HG03571 (cell line): ENCODE data around the gene ATP11A.
"Not testable (repeated sequence)": the region's sequence is repeated elsewhere in the genome, so short reads cannot be mapped to it uniquely, and the experiment has no call there.

Experiments
- ATAC-seq: cut with Tn5 transposase; IDR thresholded peaks from one replicate; pipeline ENCODE4 v1.9.1; 2021; ENCODE audit not compliant: unreplicated experiment

The ATP11A gene

GRCh38 chr13:112772929-112773328, 83.1 kb downstream of the ATP11A start:
- no peak for ATAC-seq

GRCh38 chr13:112773601-112774447, 84.0 kb downstream of the ATP11A start:
- ATAC-seq: no peak

- no peak for ATAC-seq
These were observed 84.6 kb downstream of the ATP11A start for GRCh38 chr13:112774448-112774792.

GRCh38 chr13:112774829-112775565, 85.2 kb downstream of the ATP11A start:
- ATAC-seq: no peak

- ATAC-seq: no peak
These were observed 86.0 kb downstream of the ATP11A start for GRCh38 chr13:112775791-112776279.

- no peak for ATAC-seq
These were observed 86.5 kb downstream of the ATP11A start for GRCh38 chr13:112776354-112776753.

- no peak for ATAC-seq
These were observed 87.1 kb downstream of the ATP11A start for GRCh38 chr13:112776971-112777370.

- ATAC-seq: no peak
These were observed 88.0 kb downstream of the ATP11A start for GRCh38 chr13:112777637-112778406.

- no peak for ATAC-seq
These were observed 90.2 kb downstream of the ATP11A start for GRCh38 chr13:112779856-112780604.

GRCh38 chr13:112781287-112781686, 91.4 kb downstream of the ATP11A start:
- no peak for ATAC-seq

- no peak for ATAC-seq
These were observed 92.1 kb downstream of the ATP11A start for GRCh38 chr13:112781881-112782361.

GRCh38 chr13:112782429-112783010, 92.7 kb downstream of the ATP11A start:
- ATAC-seq: no peak

- no peak for ATAC-seq
These were observed 93.5 kb downstream of the ATP11A start for GRCh38 chr13:112783135-112783977.

- no peak for ATAC-seq
These were observed 94.1 kb downstream of the ATP11A start for GRCh38 chr13:112783978-112784371.

GRCh38 chr13:112784811-112785482, 95.1 kb downstream of the ATP11A start:
- no peak for ATAC-seq

- ATAC-seq: no peak
These were observed 95.6 kb downstream of the ATP11A start for GRCh38 chr13:112785483-112785856.

GRCh38 chr13:112786810-112787209, 97.0 kb downstream of the ATP11A start:
- not testable (repeated sequence) for ATAC-seq

GRCh38 chr13:112790735-112791641, 101.2 kb downstream of the ATP11A start:
- ATAC-seq: no peak
